Duodenal mucosa (tissue), 2 donors: ENCODE measurements around the gene TIFAB.
"Not testable (repeated sequence)": the region's sequence is repeated elsewhere in the genome, so short reads cannot be mapped to it uniquely, and the experiment has no call there.

Source experiments
- H3K27ac ChIP-seq: one replicate; pipeline ENCODE4 v1.7.0; 2013; ENCODE audit warnings: low read depth, low read length
- H3K27me3 ChIP-seq, 2 donors: one replicate each; pipeline ENCODE4 v1.7.0; 2013; ENCODE audit warnings: low read length in 2 of 2, control low read depth in 1 of 2; ENCODE audit not compliant: insufficient read depth in 2 of 2, control insufficient read depth in 1 of 2
- H3K36me3 ChIP-seq, 2 donors: one replicate each; pipeline ENCODE4 v1.7.0; 2013; ENCODE audit warnings: low read length in 2 of 2, control low read depth in 1 of 2; ENCODE audit not compliant: insufficient read depth in 2 of 2, control insufficient read depth in 1 of 2
- H3K4me1 ChIP-seq, 2 donors: one replicate each; pipeline ENCODE4 v1.7.0; 2013; ENCODE audit warnings: low read length in 2 of 2, control low read depth in 1 of 2; ENCODE audit not compliant: insufficient read depth in 2 of 2, control insufficient read depth in 1 of 2
- H3K4me3 ChIP-seq, 2 donors: one replicate each; pipeline ENCODE4 v1.7.0; 2013; ENCODE audit warnings: low read length in 2 of 2, low read depth in 1 of 2
- H3K9ac ChIP-seq, 2 donors: one replicate each; pipeline ENCODE4 v1.7.0; 2013; ENCODE audit warnings: low read length in 2 of 2, low read depth in 1 of 2
- H3K9me3 ChIP-seq, 2 donors: one replicate each; pipeline ENCODE4 v1.7.0; 2013; ENCODE audit warnings: low read length in 2 of 2, control low read depth in 1 of 2; ENCODE audit not compliant: control insufficient read depth in 1 of 2

TIFAB gene

GRCh38 chr5:135452321-135453030 is at the start of gene TIFAB:
Gene TIFAB, minus strand, starts transcription at chr5:135452351. Its CDS starts 2,412 bp downstream, at chr5:135449939.
- Histone ChIP-seq H3K4me3 (no peak within 1 kb of the TSS), H3K4me1 (no peaks in the 10 kb centered on the region), H3K27me3 (no peaks in the 10 kb centered on the region), H3K9ac (no peak within 1 kb of the TSS), H3K9me3 (no peaks in the 10 kb centered on the region), H3K36me3 (no peaks in the 10 kb centered on the region), H3K27ac (no peak within 1 kb of the TSS)

GRCh38 chr5:135498637-135498995 is 46.5 kb upstream of the TIFAB start:
- H3K9me3 ChIP-seq: no peaks in the 10 kb centered on the region
- H3K27ac ChIP-seq: no peak overlapping the region
- H3K27me3 ChIP-seq: peaks cover 12 to 34% of the 10 kb centered on the region in 2 donors

GRCh38 chr5:135497971-135498636 is 46.0 kb upstream of the TIFAB start:
- H3K36me3 ChIP-seq: no peaks in the 10 kb centered on the region
- H3K9me3 ChIP-seq: no peaks in the 10 kb centered on the region
- peaks cover 16 to 34% of the 10 kb centered on the region in 2 donors for H3K27me3 ChIP-seq
- H3K9ac ChIP-seq: no peak overlapping the region
- H3K27ac ChIP-seq: no peak overlapping the region
- H3K4me3 ChIP-seq: no peak overlapping the region
- H3K4me1 ChIP-seq: no peaks in the 10 kb centered on the region

More at GRCh38 chr5:135498637-135498995, 46.5 kb upstream of the TIFAB start:
- no peaks in the 10 kb centered on the region for H3K36me3 ChIP-seq
- H3K9ac ChIP-seq: no peak overlapping the region
- H3K4me3 ChIP-seq: no peak overlapping the region
- no peaks in the 10 kb centered on the region for H3K4me1 ChIP-seq

- peaks cover 40 to 56% of the 10 kb centered on the region in 2 donors for H3K27me3 ChIP-seq
Measured at GRCh38 chr5:135495531-135495930, 43.4 kb upstream of the TIFAB start.

GRCh38 chr5:135494196-135494595 is 42.0 kb upstream of the TIFAB start:
- Histone ChIP-seq H3K27me3 (peaks cover 54 to 69% of the 10 kb centered on the region in 2 donors), H3K36me3 (no peaks in the 10 kb centered on the region), H3K9ac (no peak overlapping the region), H3K9me3 (no peaks in the 10 kb centered on the region), H3K4me3 (no peak overlapping the region), H3K4me1 (peaks cover 0 to 6% of the 10 kb centered on the region in 2 donors), H3K27ac (no peak overlapping the region)

More at GRCh38 chr5:135495531-135495930, 43.4 kb upstream of the TIFAB start:
- not testable (repeated sequence) for H3K36me3 ChIP-seq, H3K4me1 ChIP-seq, H3K9ac ChIP-seq, H3K9me3 ChIP-seq, H3K27ac ChIP-seq, H3K4me3 ChIP-seq

GRCh38 chr5:135493406-135494180 is 41.4 kb upstream of the TIFAB start:
- Histone ChIP-seq H3K4me3 (no peak overlapping the region), H3K4me1 (peaks cover 0 to 9% of the 10 kb centered on the region in 2 donors), H3K27ac (no peak overlapping the region)

GRCh38 chr5:135492319-135492626 is 40.1 kb upstream of the TIFAB start:
- no peak overlapping the region for H3K4me3 ChIP-seq
- H3K4me1 ChIP-seq: peaks cover 0 to 9% of the 10 kb centered on the region in 2 donors
- H3K27ac ChIP-seq: no peak overlapping the region
- H3K9me3 ChIP-seq: no peaks in the 10 kb centered on the region
- H3K9ac ChIP-seq: no peak overlapping the region
- H3K36me3 ChIP-seq: no peaks in the 10 kb centered on the region
- peaks cover 64 to 78% of the 10 kb centered on the region in 2 donors for H3K27me3 ChIP-seq

More at GRCh38 chr5:135493406-135494180, 41.4 kb upstream of the TIFAB start:
- no peak overlapping the region for H3K9ac ChIP-seq
- no peaks in the 10 kb centered on the region for H3K9me3 ChIP-seq
- H3K36me3 ChIP-seq: no peaks in the 10 kb centered on the region
- peaks cover 54 to 70% of the 10 kb centered on the region in 2 donors for H3K27me3 ChIP-seq

- Histone ChIP-seq H3K27me3 (peaks cover 69 to 78% of the 10 kb centered on the region in 2 donors), H3K9me3 (no peaks in the 10 kb centered on the region), H3K4me3 (no peak overlapping the region)
Measured at GRCh38 chr5:135491552-135492318, 39.6 kb upstream of the TIFAB start.

GRCh38 chr5:135491038-135491551 is 38.9 kb upstream of the TIFAB start:
- Histone ChIP-seq H3K4me1 (peaks cover 0 to 9% of the 10 kb centered on the region in 2 donors), H3K27ac (no peak overlapping the region), H3K9me3 (no peaks in the 10 kb centered on the region), H3K4me3 (no peak overlapping the region), H3K27me3 (peaks cover 75 to 81% of the 10 kb centered on the region in 2 donors), H3K9ac (no peak overlapping the region), H3K36me3 (no peaks in the 10 kb centered on the region)

More at GRCh38 chr5:135491552-135492318, 39.6 kb upstream of the TIFAB start:
- no peaks in the 10 kb centered on the region for H3K36me3 ChIP-seq
- H3K9ac ChIP-seq: no peak overlapping the region
- peaks cover 0 to 9% of the 10 kb centered on the region in 2 donors for H3K4me1 ChIP-seq
- H3K27ac ChIP-seq: no peak overlapping the region
